Hepatic stellate cell (primary cell): ENCODE measurements around the gene DTX1.
"Not testable (repeated sequence)": the region's sequence is repeated elsewhere in the genome, so short reads cannot be mapped to it uniquely, and the experiment has no call there.

ENCODE experiments used
- DNase-seq: peaks from one replicate; pipeline ENCODE4 v3.0.0; 2011; ENCODE audit warnings: low spot score

Gene DTX1

GRCh38 chr12:113137861-113138783, 81.6 kb downstream of the DTX1 start:
- DNase-seq: no peak

GRCh38 chr12:113138826-113139225, 82.3 kb downstream of the DTX1 start:
- no peak for DNase-seq

DNA sequence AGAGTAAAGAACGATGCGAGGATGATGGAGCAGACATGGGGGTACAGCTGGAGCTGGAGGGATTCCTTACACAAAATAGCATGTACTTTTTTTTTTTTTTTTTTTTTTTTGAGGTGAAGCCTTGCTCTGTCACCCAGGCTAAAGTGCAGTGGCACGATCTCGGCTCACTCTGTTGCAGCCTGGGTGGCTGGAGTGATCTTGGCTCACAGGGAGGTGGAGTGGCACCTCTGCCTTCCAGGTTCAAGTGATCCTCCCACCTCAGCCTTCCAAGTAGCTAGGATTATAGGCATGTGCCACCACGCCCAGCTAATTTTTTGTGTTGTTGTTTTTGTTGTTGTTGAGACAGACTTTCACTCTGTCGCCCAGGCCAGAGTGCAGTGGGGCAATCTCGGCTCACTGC, 84.2 kb downstream of the DTX1 start:
- no peak for DNase-seq

GRCh38 chr12:113141716-113142115, 85.2 kb downstream of the DTX1 start:
- not testable (repeated sequence) for DNase-seq

DNA sequence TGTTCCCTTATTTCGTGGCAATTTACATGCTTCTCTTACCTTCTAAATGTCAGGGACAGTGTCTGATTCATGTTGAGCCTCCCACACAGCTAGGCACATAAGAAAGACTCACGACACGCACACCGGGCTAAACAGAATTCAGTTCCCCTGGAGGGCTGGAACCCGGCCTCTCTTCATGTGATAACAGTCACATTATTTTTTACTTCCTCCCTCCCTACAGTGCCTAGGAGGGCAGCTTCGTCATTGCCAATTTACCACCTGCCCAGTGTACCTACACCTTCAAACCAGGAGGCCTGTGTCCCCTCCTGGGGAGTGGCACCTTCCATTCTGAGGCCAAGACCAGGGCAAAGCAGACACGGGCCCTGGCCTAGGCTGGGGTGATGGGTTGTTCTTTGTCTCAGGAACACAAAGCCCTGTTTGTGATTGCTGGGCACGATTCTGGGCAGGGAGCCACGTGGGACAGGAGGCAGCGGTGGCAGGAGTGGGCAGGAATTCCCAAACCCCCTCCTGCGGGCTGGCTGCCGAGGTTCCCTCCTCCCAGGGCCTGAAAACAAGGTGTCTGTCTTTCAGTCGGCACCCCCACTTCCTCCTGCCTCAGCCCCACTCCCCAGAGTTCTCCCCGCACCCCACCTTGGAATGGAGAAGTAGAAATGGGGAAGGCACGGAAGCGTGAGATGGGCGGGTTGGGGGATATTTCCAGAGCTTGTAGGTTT, 85.8 kb downstream of the DTX1 start:
- no peak for DNase-seq

DNA sequence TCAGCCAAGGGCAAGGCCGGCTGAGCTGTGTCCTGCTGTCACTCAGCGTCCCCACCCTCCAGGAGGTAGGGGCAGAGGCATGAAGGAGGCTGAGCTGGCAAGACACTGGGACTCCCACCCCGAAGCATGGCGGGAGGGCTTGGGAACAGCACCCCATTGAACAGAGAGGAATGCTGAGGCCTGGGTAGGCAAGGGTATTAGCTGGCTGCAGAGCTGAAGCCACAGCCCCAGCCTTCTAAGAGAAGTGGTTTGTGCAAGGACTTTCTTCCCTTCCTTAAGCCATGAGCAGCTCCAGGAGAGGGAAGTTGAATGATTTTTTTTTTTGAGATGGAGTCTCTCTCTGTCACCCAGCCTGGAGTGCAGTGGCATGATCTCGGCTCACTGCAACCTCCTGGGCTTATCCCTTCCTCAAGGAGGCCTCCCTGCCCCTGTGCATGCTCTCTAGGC, 86.4 kb downstream of the DTX1 start:
- no peak for DNase-seq

- no peak for DNase-seq
Measured at GRCh38 chr12:113143959-113144358, 87.4 kb downstream of the DTX1 start.

GRCh38 chr12:113144806-113145205, 88.3 kb downstream of the DTX1 start:
- DNase-seq: no peak

- no peak for DNase-seq
Measured at GRCh38 chr12:113145720-113146551, 89.4 kb downstream of the DTX1 start.

DNA sequence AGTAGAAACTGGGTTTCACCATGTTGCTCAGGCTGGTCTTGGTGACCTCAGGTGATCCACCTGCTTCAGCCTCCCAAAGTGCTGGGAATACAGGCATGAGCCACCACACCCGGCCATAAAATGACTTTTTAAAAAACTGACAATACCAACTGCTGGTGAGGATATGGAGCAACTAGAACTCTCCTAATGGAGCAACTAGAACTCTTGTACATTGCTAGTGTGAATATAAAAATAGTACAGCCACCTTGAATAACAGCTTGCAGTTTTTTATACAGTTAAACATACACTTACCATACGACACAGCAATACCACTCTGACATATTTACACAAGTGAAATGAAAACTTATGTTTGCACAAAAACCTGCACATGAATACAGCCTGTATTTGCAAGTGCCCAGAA, 90.5 kb downstream of the DTX1 start:
- no peak for DNase-seq
